Measurements from ENCODE around the gene KIDINS220.

KIDINS220 gene

DNA sequence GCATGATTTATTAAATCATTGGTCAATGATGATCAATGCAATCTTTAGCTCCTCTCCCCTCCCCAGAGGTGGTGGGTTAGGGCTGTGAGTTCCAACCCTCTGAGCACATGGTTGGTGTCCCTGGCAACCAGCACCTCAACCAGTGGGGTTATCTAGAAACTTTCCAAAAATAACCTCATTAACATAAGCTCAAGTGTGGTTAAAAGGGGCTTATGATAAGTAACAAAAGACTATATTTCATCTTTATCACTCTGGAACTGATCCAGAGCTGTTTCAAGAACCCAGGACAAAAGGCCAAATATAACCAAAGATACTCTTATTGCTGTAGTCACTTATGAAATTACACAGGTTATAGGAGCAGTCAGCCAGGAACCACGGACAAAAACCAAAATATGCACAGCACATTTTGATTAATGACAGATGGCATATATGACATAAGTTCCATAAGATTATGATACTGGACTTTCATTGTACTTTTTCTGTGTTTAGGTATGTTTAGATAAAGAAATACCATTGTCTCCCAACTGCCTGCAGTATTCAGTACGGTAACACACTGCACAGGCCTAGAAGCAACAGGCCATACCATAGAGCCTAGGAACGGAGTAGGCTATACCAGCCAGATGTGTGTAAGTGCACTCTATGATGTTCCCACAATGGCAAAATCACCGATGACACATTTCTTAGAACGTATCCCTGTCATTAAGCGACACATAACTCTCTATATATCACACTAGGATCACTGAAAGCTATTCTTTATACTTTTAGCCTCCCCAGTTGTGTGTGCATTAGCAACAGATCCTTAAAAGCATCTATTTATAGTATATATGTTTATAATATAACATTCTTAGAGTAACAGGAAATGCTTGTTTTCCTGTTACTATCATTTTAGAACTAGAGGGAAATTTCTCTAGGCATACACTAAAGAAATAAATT, 31.9 kb downstream of the KIDINS220 start:
- DNase-seq, result no peak
- ATAC-seq, result no peak

DNA sequence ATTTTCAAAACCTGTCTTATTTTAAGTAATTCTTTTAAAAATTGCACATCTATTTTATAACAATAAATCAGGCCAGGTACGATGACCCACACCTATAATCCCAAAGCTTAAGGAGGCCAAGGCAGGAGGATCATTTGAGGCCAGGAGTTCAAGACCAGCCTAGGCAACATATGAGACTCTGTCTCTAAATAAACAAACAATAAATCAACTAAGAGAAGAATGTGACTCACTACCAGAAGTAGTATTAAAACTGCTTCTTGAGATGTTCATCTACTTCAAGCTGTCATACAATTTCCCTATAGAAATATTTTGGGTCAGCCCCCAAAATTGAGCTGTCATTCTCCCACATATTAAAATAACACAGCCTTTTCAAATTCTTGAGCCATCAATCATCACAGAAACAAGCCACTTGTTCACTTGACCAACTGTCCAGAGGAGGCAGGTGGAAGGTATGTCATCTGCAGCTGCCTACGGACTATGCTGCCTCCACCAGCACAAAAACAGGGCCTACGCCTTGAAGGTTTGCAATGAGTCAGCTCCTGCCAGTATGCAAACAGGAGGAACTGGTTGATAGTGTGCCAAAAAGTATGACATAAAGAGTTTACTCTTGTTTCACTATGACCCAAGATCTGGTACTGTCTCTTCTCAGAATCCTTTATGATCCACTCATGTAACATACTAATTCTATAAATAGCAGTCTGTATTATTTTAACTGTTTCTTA, 33.6 kb downstream of the KIDINS220 start:
- DNase-seq (peak; percentile 36), ATAC-seq (peak; percentile 94)

DNA sequence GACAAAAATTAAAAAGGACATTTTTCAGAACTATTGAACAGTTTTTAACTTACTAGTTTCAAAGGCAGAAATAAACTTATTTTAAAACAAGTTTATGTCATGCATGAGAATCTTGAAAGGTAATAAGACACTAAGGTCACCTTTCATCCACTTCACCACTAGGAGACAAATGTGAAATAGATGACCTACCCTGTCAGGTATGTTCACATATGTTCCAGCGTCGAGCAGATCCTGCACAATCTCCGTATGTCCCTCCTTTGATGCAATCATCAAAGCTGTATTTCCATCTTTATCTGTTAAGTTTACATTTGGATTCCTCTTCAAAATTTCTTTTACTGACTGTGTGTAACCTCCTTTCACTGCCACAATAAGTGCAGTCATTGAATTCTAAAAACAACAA, 34.7 kb downstream of the KIDINS220 start:
- ATAC-seq, result no peak

DNA sequence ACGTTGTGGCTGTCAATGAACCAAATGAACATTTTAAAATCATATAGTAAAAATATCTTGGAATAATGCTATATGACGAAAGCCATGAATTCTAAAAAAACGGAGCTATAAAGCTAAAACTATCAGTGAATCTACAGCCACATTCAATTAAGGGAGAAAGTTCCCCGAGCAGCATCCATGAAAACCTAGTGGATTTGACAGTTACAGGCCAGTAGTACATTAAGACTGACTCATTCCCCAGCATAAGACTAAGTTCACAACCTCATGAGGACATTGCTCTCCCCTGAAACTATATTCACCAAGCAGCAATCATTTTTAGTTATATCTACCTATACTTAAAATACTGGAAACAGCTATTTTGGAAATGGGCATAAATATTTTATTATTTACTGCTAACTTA, 36.6 kb downstream of the KIDINS220 start:
- no peak for ATAC-seq
- DNase-seq, result no peak

More for the DNA sequence above, 34.7 kb downstream of the KIDINS220 start:
- no peak for DNase-seq

DNA sequence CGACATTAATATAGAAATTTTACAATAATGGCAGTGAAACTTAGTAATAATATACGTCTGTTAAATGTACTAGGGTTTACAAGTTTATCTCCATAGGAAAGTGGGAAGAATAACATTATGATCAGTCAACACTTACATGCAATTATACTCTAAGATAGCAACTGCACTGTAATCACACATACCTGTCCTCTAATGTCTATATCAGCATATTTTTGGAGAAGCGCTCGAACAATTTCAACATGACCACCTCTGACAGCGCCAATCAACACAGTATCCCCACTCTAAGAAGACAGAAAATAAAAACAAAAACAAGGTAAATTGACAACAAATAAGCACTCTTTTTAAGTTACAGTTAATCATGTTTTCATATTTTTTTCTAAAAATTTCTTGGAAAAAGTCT, 37.2 kb downstream of the KIDINS220 start:
- ATAC-seq (no peak), DNase-seq (no peak)

DNA sequence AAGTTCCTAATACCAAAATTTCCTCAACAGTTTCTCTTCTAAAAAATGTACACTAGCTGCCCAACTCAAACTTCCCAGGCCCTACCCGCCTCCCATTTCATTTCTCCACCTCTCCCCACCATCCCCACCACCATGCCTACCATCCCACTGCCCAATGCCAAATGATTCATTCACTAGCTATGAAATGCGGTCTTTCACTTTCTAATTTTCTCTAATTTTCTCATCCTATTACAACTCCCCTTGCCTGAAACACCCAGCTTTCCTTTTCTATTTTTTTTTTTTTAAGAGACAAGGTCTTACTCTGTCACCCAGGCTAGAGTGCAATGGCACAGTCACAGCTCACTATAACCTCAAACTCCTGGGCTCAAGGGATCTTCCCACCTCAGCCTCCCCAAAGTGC, 38.4 kb downstream of the KIDINS220 start:
- no peak for ATAC-seq

DNA sequence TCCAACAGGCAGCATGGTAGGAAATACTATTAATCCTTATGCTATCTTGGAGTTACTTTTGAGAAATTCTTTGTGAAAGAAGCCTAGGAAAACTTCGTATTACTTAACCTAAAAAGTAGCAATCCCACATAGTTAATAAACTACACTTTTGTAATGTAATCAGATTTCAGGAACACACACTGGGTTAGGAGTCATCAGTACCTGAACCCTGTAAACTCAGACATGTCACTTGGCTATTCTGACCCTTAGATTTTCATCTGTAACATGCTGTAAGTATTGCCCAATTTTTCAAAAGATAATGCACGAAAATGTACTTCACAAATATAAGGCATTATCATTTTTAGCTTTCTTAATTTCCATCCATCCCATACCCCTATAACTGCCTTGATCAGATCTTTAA, 39.0 kb downstream of the KIDINS220 start:
- DNase-seq (no peak), ATAC-seq (no peak)

More for the DNA sequence above, 38.4 kb downstream of the KIDINS220 start:
- DNase-seq, result no peak

DNA sequence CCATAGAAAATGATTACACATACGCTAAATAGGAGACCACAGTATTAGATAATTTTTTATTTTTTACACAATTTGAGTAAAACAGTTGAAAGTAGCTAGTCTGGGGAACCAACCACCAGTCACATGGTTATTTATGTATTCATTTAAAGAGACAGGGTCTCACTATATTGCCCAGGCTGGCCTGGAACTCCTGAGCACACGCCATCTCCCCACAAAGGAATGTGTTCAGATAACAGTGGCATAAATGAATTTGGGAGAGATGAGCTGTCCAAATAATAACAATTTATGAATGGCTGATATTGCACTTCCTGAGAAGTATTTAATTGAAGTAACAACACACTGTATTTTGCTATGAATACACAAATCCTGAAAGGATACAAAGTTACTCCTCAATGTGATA, 39.7 kb downstream of the KIDINS220 start:
- no peak for DNase-seq
- ATAC-seq, result no peak

DNA sequence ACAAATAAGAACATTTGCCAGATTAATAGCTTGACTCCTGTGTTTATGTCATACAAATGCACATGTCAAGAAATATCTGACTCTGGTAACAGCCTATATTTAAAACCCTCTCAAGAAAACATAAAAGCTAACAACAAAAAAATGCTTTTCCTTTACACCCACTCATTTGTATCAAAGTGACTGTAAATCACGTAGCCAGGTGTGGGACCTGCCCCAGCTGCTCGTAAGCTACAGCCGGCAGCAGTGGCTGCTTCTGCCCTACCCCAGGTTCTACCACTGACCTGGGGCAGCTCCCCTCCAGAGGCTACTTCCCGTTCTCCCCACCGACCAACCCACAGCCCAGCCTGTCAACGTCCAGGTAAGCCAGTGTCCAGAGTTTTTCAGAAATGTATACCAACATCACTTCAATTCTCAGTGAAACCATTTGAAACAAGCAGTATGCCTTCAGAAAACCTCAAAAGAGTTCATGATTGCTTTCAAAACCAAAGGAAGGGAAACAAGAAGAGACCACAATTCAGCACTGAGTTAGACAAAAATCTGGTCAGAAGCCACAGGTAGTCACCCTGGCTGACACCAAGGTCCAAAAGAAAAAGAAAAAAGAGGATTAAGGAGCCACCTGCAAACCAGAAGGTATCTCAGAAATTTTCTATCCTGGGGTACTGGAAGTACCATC, 40.4 kb downstream of the KIDINS220 start:
- ATAC-seq (no peak), DNase-seq (no peak)

DNA sequence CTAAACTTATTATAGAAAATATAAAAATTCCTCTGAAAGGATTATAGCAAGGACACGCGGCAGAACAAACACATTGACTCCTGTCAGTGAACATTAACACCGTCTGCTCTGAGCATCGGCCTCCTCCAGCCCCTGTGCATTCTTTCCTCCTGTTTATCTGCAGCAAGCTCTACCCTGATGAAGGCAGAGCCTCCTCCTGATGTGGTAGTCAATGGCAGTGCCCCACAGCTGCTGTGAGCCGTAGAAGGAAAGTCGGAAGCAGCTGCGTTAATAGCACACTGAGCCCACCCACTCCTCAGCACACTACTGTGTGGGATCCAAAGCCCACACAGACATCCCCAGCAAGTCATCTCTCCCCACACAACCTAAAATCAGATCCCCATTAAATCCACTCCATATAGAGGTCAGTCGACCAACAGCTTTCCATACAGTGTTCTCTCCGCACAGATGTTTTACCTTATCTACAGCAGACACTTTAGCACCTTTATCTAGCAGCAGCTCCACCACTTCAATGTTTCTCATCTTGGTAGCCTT, 41.0 kb downstream of the KIDINS220 start:
- DNase-seq (no peak), ATAC-seq (no peak)

DNA sequence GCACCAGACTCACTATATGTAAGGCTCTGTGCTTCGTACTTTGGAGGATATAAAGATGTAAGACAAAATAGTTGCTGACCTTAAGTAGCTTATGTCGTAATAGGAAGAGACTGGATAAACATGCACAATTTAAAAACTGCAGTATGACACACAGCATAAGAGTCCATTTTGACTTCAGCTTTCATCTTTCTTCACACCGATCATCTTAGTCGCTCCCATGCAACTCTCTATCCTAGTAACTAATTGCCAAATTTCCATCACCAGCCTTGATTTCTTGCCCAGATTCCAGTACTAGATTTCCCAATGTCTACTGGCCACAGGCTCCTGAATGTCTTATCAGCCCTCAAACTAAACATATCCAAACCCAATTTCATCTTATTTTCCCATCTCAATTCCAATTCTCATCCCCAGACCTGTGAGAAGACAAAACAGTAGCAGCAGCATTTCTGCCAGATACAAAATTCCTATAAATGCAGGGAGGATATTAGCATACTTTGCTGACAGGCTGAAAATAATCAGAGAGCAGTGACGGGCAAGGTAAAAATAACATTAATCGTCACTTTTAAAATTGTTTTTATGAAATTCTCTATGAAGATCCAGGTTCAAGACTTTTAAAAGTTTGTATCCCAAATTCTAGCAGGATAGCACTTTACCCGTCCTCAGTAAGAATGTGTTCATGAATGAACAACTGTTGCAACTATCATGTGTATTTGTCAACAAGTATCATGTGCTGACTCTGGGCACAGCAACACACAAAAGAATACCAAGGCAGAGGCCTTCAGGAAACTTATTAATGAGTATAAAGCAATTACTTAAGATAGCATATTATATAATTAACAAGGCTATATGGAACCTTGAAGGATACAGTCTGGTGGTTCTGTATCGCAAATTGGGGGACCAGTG, 42.2 kb downstream of the KIDINS220 start:
- ATAC-seq (no peak), DNase-seq (no peak)

DNA sequence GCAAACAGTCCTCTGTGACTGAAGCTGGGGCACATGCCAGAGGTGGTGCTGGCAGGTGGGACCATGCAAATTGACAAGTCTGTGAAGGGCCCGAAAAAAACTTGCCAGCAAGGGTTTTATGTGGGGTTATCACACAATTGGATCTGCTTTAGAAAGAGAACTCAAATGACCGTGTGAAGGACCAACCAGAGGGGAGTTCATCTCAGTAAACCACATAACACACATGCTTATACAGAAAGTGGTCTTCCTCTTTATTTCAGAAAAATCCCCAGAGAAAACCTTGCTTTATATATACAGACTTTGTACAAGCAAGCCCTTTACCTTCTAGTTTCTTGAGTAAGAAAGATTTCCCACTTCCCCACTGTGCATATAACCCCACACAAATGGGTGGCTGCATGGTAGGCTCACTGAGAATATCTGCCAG, 46.7 kb downstream of the KIDINS220 start:
- ATAC-seq (no peak), DNase-seq (no peak)

DNA sequence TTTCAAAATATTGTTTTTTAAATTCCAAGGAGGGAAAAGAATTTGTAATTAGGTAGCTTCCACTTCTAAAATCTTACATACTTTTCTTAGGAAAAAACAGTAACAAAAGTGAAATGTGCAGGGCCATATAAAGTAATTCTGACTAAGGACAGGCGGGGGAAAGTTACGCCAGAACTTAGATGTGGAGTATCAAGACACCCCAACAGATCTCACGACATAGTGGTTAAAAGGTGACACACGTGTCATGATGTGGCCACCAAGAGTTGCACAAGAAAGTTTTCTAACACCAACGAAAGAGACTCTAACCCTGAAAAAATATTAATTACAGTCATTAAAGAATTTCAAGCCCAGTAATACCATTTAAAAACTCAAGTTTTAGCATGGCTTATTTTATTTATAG, 51.0 kb downstream of the KIDINS220 start:
- ATAC-seq (no peak), DNase-seq (no peak)

DNA sequence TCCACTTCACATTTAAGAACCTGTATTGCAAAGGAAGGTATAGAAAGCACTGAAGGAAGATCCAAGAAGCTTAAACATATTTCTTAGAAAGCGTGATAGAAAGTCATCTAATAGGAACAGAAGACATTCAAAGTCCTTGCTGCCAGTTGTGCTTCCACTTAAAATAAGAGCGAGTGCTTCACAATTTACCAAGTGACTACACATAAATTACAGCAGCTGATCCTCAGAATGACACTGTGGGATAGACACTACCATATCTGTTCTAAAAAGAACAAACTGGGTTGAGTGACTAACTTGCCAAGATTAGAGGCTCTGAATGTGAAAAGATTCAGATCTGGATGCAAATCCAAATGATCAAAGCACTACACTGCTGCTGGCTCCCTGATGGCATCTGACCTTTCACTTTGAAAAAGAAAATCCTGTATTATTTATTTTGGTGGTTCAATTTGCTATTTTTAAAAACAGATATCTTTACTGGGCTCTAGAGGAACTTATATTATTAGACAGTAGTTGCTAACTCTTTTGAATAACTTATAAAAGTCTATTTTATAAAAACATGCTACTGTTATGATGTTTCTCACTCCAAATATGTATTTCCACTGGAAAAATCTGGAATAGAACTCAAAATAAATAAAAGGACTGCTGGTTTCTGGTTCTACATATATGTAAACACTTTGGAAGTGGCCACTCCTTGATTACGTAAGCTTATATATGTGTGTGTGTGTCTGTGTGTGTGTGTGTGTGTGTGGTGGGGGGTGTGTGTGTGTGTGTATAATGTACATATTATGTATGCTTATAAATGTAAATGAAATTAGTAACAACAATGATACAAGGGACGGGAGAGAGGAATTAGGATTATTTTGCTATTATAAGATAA, 57.4 kb downstream of the KIDINS220 start:
- DNase-seq (no peak), ATAC-seq (no peak)

DNA sequence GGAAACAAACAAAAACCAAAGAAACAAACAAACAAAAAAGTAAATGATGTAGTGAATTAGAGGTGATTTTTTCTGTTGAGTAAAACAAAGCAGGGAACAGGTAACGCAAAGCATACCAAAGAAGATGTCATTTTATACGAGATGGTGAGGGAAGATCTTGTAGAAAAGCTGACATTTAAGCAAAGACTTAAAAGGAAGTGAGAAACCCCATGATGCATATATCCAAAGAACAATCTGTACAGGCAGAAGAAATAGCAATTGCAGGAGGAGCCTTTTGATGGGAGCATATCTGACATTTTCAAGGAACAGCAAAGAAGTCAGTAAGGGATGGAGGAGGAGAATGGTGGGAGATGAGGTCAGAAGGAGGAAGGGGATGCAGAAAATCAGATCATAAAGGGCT, 63.0 kb downstream of the KIDINS220 start:
- DNase-seq, result no peak
- no peak for ATAC-seq

DNA sequence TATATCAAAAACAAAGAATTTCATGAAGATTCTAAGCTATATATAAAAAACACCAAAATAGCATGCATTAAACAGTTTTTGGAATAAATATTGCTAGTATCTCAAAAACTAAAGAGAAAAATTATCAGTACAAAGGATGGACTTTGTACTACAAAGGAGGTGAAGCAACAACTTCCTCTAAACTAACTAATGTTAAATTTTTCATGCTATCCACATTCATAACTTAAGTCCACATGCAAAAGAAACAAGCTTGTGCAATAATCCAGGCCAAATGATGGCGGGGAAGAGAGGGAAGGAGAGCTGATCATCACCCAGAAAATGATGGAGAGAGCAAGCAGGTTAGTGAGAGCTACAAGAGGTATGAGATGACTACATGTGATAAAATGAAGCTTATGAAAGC, 70.1 kb downstream of the KIDINS220 start:
- no peak for DNase-seq
- ATAC-seq, result no peak

DNA sequence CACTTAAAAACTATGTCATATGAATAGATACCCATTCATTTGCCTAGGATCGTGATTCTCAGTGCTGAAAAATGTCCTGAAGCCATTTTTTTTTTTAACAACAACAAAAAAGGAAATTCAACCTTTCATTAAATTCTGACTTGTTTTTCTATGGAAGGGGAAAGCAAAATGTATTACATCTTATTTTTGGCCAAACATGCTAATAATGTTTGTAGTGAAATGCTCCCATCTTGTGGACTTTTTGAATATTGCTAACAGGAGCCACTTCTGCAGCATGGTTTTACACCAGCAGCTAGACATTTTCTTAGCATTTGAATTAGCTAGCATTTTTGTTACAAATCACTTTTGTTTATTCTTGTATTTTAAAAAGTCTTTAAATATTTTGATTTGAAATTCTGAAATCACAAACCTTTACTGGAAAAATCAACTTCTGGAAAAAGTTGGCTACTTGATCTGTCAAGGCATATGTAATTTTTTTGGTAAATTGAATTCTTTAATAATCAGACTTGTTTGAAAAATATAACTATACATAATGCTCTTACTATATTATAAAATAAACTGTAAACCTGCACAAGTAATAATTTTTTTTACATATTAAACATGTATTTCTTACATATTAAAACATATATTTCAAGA, 75.8 kb downstream of the KIDINS220 start:
- ATAC-seq (no peak), DNase-seq (no peak)

DNA sequence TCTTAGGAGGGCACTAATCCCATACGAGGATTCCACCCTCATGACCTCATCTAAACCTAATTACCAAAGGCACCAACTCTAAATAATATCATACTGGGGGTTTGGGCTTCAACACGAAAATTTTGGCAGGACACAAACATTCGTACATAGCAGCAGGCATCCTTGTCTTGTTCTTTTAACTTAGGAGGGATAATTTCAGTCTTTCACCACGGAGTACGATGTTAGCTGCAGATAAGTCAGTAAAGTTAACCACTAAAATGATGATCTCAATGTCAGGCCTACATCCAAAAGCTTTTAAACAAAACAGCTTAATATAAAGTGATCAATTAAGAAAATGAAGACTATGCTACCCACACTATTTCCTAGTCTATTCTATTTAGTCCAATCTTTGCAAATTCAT, 80.7 kb downstream of the KIDINS220 start:
- no peak for ATAC-seq
- DNase-seq, result no peak

DNA sequence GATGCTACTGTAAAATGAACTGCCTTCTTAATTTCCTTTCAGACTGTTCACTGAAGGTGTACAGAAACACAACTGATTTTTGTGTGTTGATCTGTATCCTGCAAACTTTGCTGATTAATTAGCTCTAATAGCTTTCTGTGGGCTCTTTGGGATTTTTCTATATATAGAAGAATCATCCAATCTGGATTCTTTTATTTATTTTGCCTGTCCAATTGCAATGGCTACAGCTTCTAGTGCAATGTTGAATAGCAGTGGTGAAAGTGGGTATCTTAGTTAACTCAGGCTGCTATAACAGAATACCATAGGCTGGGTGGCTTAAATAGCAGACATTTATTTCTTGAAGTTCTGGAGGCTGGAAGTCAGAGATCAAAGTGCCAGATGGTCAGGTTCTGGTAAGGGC, 81.2 kb downstream of the KIDINS220 start:
- DNase-seq (no peak), ATAC-seq (no peak)

All from stimulated activated naive CD8-positive, alpha-beta T cell treated with anti-CD3 and anti-CD28 coated beads, Interleukin-15, Interleukin-2, amounts not matched to agents 100 U/mL and 50 U/mL, for 24 hours (primary cell).